ENCODE results near the gene CAMSAP2.
A peak's percentile ranks its signal among the peaks of the same experiment; 100 is the strongest.

CAMSAP2 gene, protein sequence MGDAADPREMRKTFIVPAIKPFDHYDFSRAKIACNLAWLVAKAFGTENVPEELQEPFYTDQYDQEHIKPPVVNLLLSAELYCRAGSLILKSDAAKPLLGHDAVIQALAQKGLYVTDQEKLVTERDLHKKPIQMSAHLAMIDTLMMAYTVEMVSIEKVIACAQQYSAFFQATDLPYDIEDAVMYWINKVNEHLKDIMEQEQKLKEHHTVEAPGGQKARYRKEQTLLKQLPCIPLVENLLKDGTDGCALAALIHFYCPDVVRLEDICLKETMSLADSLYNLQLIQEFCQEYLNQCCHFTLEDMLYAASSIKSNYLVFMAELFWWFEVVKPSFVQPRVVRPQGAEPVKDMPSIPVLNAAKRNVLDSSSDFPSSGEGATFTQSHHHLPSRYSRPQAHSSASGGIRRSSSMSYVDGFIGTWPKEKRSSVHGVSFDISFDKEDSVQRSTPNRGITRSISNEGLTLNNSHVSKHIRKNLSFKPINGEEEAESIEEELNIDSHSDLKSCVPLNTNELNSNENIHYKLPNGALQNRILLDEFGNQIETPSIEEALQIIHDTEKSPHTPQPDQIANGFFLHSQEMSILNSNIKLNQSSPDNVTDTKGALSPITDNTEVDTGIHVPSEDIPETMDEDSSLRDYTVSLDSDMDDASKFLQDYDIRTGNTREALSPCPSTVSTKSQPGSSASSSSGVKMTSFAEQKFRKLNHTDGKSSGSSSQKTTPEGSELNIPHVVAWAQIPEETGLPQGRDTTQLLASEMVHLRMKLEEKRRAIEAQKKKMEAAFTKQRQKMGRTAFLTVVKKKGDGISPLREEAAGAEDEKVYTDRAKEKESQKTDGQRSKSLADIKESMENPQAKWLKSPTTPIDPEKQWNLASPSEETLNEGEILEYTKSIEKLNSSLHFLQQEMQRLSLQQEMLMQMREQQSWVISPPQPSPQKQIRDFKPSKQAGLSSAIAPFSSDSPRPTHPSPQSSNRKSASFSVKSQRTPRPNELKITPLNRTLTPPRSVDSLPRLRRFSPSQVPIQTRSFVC (N-terminal part only)

GRCh38 chr1:200738327-200738948 is at the start of gene CAMSAP2:
TSS of gene CAMSAP2 (plus strand) at chr1:200738893. CDS start at chr1:200739828, 935 bp downstream.
- DNase-seq: peak; percentile 87

GRCh38 chr1:200692316-200692715 is 46.4 kb upstream of the CAMSAP2 start:
- DNase-seq: no peak

- no peak for DNase-seq
Observed at GRCh38 chr1:200693327-200693726, 45.4 kb upstream of the CAMSAP2 start.

GRCh38 chr1:200694738-200695137 is 44.0 kb upstream of the CAMSAP2 start:
- DNase-seq: no peak

DNA sequence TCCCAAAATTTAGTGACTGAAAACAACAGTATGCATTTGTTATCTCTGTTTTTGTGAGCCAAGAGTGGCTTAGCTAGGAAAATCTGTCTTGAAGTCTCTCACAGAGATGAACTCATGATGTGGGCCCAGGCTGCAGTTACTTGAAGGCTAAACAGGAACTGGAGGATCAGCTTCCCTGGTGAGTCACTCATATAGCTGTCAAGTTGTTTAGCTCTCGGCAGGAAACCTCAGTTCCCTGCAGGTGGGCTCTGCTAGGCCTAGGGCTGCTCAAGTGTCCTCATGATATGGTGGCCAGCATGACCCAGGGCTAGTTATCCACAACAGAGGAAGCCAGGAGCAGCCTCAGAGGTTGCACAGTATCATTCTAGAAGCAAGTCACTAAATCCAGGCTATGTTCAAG is 38.8 kb upstream of the CAMSAP2 start:
- DNase-seq: no peak

DNA sequence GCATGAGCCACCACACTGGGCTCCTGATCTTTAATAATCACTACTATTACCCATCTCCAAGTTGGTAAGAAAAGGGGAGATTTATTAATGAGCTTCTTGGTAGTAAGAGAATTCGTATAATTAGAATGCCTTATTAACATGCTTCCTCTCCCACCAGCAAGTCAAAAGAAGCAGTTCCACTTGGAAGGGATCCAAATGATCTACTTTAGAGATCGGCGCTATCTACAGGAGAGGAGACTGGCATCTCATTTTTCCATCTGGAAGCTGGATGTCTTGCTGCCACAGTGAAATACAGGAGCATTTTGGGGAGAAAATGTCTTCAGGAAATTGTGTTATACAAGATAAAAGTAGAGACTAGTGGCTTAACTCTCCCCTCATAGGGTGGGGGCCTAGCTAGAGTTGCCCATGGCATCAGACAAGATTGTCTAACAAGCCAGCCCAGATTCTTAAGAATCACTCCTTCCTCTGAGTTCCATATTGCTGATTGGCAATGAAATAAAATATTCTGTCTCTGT is 33.6 kb upstream of the CAMSAP2 start:
- DNase-seq: no peak

- DNase-seq: no peak
Observed at GRCh38 chr1:200706111-200706814, 32.4 kb upstream of the CAMSAP2 start.

GRCh38 chr1:200707116-200707515 is 31.6 kb upstream of the CAMSAP2 start:
- DNase-seq: no peak

GRCh38 chr1:200708161-200708560 is 30.5 kb upstream of the CAMSAP2 start:
- DNase-seq: no peak

DNA sequence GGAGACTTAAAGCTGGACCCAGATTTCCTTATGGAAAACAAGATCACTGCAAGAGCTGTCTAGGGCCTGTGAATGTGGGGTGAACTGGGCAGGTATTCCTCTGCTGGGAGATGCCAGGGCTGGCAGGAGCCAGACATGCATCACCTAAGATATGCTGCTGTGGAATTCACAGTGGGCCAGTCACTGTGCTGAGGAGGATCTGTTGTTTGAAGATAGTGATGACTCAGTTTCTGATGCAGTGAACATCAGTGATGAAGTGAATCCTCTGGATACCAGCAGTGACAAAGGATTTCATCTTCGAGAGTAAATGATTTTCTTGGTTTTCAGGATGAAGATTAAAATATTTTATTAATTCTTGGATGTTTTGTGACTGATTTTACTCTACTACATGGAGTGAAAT is 29.9 kb upstream of the CAMSAP2 start:
- peak; percentile 52 for DNase-seq

DNA sequence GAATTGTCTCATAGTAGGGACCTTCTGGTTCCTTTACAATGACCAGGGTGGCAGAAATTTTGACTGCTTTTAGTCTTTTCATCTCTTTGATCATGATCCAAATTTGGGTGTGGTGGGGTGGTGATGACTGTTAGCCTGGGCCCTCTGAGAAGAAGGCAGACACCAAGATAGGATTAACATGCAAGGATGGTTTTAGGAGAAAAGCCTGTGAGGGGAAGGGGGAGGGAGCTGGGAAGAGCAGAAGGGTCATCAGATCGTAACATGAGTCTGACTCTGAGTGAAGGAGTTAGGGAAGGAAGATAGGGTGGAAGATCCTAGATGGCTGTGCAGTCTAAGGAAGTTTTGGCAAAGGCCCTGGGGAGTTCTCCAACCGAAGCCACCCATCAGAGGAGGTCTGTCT is 28.5 kb upstream of the CAMSAP2 start:
- DNase-seq: no peak

GRCh38 chr1:200714504-200715187 is 24.0 kb upstream of the CAMSAP2 start:
- no peak for DNase-seq

- DNase-seq: no peak
Observed at GRCh38 chr1:200720199-200720598, 18.5 kb upstream of the CAMSAP2 start.

DNA sequence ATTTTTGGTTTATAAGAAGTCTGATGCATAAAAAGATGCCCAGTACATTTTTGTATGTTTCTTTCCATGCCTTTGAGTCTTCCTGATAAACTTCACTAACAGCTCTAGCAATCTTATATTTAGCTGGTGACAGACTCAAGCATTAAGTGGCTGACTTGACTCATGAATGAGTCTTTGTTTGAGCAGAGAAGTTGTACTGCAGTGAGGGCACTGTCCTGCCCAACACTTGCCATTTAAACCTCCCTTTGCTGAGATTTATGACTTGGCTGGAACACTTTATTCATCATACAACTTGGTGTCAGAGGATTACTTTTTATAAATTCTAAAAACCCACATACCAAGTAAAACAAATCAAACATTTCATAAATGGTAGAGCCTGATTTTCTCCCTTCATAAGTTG is 14.6 kb upstream of the CAMSAP2 start:
- DNase-seq: no peak

- no peak for DNase-seq
Observed at GRCh38 chr1:200727257-200727656, 11.4 kb upstream of the CAMSAP2 start.

DNA sequence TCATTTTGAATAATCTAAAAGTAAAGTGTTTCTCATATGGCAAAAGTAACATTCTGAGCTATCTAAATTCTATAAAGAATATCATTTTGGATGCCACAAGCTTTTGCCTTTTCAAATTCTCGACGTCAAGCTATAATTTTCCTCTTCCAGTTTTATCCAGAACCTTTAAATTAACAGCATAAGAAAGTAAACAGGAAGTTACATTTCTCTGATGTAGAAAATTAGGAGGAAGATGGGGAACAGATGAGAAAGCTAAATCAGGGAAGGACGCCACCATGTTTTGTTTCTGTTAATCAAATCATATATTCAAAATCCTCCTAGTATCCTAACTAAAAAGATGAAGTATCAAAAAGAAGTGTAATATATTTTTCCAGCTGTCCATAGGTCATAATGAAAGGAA is 8.8 kb upstream of the CAMSAP2 start:
- DNase-seq: no peak

DNA sequence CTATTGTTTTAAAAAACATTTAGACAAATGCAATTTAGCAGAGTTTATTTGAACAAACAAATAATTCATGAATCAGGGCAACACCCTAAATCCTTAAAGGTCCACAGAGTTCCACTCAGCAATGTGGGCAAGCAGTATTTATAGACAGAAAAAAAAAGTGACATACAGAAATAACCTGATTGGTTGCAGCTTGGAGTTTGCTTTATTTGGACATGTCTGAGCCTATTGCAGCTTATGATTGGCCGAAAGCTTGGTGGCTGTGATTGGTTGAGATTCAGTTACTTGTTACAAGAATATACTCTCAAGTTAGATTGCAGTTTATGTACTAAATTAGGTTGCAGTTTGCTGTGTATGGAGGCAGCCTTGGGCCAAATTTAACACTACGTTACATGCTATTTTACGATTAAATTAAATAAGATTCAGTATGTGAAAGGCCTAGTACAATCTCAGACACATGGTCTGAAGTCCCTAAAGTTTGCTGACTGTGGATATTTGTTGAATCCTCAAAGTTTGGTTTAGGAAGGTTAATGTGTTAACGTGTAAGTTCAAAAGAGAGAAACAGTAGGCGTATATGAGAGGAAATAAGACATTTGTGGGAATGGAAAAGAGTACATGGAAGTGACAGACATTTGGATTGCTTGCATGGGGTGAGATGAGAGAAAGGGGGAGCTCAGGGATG is 6.9 kb upstream of the CAMSAP2 start:
- DNase-seq: no peak

- no peak for DNase-seq
Observed at GRCh38 chr1:200732438-200732837, 6.3 kb upstream of the CAMSAP2 start.

- DNase-seq: no peak
Observed at GRCh38 chr1:200733907-200734306, 4.8 kb upstream of the CAMSAP2 start.

DNA sequence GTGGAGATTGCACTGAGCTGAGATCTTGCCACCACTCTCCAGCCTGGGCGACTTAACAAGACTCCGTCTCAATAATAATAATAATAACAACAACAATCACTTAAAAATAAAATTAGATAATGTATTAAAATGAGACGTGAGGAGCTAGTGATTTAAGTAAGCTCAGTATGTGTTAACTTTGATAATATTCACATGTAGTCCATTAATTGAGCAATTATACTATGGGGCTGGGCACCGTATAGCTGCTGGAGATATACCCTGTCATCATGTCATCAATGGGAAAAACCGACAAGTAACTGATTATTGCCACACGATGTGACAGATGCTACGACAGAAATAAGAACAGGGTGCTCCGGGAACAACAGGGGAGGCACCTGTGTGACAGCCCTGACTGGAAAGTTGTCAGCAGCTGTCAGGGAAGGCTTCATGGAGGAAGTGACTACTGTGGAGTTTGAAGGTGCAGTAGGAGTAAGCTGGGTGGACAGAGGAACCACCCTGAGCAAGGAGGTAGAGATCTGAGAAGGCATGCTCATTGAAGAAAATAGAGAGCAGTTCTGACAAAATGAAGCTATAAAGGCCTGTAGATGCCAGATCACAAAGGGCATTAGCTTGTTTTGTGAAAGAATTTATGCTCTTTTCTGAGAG is 924 bp upstream of the CAMSAP2 start:
- no peak for DNase-seq

Data from kidney glomerular epithelial cell (primary cell).